ENCODE results near the gene ZNF823.
"Not testable (repeated sequence)": the region's sequence is repeated elsewhere in the genome, so short reads cannot be mapped to it uniquely, and the experiment has no call there.

The ZNF823 gene

GRCh38 chr19:11676661-11677600, 61.8 kb downstream of the ZNF823 start:
- not testable (repeated sequence) for DNase-seq

GRCh38 chr19:11675569-11675968, 63.2 kb downstream of the ZNF823 start:
- DNase-seq, result no peak

- no peak for DNase-seq
Measured at GRCh38 chr19:11674067-11674492, 64.7 kb downstream of the ZNF823 start.

GRCh38 chr19:11673608-11674041, 65.1 kb downstream of the ZNF823 start:
- DNase-seq, result no peak
